ENCODE measurements around the gene KCTD5.

GRCh38 chr16:2719328-2720063, 37.2 kb downstream of the KCTD5 start:
- no peak for TF ChIP-seq GTF2F1 (IDR thresholded peaks at IDR 0.05; ENCODE audit: borderline replicate concordance, low read depth, low read length)
- TF ChIP-seq, protein P1, sequence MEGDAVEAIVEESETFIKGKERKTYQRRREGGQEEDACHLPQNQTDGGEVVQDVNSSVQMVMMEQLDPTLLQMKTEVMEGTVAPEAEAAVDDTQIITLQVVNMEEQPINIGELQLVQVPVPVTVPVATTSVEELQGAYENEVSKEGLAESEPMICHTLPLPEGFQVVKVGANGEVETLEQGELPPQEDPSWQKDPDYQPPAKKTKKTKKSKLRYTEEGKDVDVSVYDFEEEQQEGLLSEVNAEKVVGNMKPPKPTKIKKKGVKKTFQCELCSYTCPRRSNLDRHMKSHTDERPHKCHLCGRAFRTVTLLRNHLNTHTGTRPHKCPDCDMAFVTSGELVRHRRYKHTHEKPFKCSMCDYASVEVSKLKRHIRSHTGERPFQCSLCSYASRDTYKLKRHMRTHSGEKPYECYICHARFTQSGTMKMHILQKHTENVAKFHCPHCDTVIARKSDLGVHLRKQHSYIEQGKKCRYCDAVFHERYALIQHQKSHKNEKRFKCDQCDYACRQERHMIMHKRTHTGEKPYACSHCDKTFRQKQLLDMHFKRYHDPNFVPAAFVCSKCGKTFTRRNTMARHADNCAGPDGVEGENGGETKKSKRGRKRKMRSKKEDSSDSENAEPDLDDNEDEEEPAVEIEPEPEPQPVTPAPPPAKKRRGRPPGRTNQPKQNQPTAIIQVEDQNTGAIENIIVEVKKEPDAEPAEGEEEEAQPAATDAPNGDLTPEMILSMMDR (IDR thresholded peaks at IDR 0.05; ENCODE audit: control extremely low read depth in 1 of 3, insufficient read depth in 1 of 3, low read depth in 1 of 3, low read length in 3 of 3) = no peak
- TF ChIP-seq, protein P2, sequence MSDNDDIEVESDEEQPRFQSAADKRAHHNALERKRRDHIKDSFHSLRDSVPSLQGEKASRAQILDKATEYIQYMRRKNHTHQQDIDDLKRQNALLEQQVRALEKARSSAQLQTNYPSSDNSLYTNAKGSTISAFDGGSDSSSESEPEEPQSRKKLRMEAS (IDR thresholded peaks at IDR 0.05) = no peak
- no peak for TF ChIP-seq RXRA (IDR thresholded peaks at IDR 0.05; ENCODE audit: insufficient read depth, low read depth, low read length)
